ENCODE results near the gene DDX47.
"Not testable (repeated sequence)": the region's sequence is repeated elsewhere in the genome, so short reads cannot be mapped to it uniquely, and the experiment has no call there.

DDX47 gene

GRCh38 chr12:12798480-12798879, 14.7 kb upstream of the DDX47 start:
- no peak for DNase-seq

DNA sequence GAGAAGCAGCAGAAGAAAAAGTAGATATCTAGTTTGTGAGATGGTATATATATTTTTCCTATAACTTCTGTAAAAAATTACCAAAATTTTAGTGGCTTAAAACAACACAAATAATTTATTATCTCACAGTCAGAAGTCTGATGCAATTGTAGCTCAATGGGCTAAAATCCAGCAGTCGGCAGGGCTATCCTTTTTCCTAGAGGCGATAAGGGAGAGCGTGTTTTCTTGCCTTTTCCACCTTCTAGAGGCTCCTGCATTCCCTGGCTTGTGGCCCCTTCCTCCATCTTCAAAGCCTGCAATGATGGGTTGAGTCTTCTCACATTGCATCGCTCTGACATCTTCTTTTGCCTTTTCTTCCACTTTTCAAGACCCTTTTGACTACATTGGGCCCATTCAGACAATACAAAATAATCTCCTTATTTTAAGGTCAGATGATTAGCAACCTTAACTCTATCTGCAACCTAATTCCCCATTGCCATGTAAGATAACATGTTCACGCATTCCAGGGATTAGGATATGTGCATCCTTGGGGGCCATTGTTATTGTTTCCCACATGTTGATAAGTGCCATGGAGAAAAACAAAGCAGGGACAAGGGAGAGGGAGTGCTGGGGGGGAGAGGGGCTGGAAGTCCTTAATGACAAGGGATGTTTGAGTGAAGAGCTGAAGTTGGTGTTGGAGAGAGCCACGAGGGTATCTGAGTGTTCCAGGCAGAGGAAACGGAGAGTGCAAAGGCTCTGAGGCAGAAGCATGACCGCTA, 13.8 kb upstream of the DDX47 start:
- no peak for DNase-seq

- DNase-seq, result no peak
These were observed 12.6 kb upstream of the DDX47 start for GRCh38 chr12:12800406-12801180.

DNA sequence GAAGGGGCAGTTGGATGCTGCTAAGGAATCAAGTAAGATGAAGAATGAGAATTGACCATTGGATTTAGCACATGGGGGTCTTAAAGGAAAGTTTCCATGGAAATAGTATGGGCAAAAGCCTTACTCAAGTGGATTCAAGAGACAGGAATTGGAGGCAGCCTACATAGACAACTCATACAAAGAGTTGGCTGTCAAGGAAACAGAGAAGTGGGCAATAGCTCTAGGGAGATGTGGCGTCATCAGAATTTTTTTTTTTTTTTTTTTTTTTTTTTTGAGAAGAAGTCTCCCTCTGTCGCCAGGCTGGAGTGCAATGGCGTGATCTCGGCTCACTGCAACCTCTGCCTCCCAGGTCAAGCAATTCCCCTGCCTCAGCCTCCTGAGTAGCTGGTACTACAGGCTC, 11.5 kb upstream of the DDX47 start:
- not testable (repeated sequence) for DNase-seq

DNA sequence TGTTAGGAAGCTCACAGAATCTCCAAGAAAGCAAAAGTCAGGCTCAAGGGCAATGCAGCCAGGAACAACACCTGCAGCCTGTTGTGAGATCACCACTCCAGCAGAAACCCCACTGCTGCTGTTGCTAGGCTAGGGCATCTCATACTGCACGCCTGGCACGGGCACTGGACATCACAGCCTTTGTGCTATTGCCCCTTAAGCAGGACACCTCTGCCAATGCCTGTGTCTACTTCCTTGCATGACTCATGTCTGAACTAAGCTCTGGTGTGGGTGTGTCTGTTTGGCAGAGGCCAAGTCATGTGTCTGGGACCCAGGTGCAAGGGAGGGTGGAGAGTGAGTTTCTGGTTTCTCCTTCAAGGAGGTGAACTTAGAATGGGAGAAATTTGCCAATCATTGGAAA, 10.0 kb upstream of the DDX47 start:
- DNase-seq, result peak; percentile 87

DNA sequence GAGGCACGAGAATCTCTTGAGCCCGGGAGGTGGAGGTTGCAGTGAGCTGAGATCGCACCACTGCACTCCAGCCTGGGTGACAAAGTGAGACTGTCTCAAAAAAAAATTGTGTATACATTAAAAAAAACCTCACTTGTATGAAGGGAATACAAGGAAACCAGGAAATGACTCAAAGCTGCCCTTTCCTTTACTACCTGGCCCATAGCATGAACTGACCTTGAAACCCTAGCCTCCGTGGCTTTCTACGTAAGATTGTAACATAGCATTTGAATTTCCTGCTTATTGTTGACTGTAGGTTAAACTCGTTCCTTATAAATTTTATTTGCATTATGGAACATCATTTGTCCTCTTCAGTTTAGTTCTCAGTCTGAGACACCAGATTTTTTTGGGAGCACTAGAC, 9.1 kb upstream of the DDX47 start:
- DNase-seq, result peak; percentile 4

DNA sequence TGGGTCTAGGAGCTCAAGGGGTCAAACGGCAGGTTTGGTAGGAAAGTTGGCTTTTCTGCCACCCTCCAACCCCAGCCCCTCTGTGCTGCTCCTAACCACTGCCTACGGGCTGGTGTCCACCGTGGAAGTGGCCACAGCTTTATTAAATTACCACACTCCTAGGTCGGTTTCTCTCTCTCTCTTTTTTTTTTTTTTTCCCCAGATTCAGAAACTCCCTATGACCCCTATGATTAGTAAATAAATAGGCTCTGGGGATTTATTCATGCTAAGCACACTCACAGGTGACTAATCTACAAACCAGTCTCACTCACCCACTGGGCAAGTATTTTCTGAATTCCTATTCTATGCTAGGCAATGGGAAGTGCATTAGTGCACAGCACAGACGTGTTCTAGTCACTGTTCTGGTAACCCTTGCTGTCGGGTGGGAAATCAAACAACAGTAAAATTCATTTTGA, 8.7 kb upstream of the DDX47 start:
- no peak for DNase-seq

DNA sequence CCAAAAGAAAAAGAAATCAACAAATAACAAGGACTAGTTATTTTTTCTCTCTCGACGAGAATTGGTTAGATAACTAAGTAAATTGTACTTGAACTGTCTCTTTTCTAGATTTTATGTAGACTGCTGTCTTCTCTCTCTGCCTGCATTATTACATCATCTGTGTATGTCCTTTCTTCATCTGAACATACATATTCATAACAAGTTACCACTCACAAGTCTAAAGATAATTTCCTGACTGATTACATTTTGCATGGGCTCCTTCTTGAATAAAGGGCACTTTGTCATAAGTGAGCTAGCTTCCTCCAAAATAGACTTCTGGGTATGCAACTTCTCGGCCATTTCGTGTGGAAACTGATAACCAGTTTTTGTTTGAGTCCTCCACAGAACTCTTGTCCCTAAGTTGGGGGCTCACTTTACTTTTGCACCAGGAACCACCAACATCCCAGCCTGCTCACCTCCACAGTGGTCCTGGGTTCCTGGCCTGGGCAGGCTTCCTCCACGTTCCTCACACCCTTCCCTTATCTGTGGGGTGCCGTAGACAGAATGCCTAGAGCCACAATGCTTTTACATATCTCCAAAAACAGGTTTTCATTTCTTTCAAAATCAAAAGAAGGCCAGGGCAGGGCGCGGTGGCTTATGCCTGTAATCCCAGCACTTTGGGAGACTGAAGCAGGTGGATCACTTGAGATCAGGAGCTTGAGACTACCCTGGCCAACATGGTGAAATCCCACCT, 6.2 kb upstream of the DDX47 start:
- DNase-seq, result no peak

GRCh38 chr12:12807517-12807903, 5.6 kb upstream of the DDX47 start:
- DNase-seq, result not testable (repeated sequence)

DNA sequence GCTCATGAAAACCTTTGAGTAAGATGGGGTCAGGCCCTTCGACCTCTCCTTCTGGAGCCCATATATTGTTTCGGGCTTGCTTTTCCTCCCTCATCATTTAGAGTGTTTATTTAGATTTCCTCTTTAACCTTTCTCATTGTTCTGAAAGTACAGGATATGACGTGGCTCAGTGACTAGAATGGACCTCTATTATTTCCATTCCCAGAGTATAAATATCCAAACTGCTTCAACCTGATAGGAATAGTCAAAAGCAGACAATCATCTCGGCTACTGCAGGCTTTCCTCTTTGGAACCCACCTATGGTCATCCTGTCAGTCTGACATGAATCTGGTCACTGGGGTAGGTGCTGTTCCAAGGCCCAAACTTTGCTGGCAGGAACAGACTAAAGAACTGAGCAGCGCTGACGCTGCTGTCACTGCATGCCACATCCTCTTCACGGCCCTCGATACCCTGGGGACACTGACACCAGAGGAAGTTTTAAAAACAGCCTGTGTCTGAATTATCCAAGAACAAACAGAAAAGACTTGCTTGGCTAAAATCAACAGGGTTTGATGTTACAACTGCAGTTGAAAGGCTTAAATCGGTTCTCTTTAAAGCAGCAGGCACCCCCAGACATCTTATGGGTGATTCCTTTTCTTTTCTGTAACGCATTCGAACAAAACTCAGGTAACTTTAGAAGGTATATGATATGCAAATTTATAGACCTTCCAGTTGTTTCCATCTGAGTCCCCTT, 5.0 kb upstream of the DDX47 start:
- DNase-seq, result peak; percentile 67

GRCh38 chr12:12810553-12811021, 2.6 kb upstream of the DDX47 start:
- peak; percentile 50 for DNase-seq

GRCh38 chr12:12811343-12811742, 1.8 kb upstream of the DDX47 start:
- DNase-seq, result no peak

DNA sequence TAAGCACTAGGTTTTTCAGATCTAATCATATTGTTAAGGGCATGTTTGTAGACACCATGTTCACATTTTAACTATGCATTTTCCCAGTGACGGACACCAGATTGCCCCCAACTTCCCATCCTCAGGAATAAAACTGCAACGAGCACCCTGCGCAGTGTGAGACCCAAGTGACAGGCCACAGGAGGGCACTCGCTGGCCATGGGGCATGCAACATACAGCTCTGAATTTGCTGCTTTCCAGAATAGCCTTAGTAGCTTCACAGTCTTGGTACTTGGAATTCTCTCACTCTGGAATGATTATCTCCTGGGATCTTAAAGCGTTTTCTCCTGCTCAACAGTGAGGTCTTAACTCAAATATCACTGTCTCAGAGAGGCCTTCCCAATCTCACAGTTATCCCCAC, 972 bp upstream of the DDX47 start:
- DNase-seq, result no peak

DNA sequence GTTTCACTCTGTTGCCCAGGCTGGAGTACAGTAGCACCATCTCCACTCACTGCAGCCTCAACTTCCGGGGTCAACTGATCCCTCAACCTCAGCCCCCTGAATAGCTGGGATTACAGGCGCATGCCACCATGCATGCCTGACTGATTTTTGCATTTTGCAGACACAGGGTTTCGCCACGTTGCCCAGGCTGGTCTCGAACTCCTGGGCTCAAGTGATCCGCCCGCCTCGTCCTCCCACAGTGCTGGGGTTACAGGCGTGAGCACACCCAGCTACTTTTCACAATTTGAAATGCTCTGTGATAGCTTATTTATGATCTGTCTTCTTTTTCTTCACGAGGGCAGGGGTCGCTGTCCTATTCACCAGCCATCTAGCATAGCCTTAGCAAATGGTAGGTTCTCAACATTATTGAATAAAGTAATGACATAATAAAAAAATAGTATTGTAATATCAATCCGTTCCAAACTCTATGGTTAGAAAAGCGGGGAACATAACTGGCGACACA, 477 bp upstream of the DDX47 start:
- no peak for DNase-seq

GRCh38 chr12:12817616-12818015, 4.5 kb downstream of the DDX47 start:
- DNase-seq, result no peak

DNA sequence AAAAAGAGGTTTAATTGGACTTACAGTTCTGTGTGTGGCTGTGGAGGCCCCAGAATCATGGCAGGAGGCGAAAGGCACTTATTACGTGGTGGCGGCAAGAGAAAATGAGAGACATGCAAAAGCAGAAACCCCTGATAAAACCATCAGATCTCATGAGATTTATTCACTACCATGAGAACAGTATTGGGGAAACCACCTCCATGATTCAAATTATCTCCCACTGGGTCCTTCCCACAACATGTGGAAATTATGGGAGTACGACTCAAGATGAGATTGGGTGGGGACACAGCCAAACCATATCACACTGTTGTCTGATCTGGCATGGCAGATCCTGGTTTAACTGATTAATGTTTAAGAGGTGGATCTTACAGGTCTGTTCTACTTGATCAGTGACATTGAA, 5.6 kb downstream of the DDX47 start:
- DNase-seq, result no peak

DNA sequence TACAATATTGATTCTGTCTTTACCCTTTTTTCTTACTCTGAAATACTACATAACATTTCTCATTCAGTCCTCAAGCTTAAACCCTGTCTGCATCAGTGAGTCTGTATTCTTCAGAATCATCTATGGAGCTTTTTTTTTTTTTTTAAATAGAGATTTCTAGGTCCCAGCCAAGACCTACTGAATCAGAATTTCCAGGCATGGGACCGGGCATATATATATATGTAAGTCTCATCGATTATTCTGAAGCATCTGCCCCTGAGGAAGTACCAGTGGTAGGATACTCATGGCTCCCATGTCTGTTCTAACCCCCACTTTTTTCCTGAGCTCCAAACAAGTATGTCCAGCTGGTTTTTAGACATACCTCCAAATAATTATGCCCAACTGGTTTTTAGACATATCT, 6.1 kb downstream of the DDX47 start:
- DNase-seq, result no peak

GRCh38 chr12:12819752-12820311, 6.7 kb downstream of the DDX47 start:
- DNase-seq, result no peak

DNA sequence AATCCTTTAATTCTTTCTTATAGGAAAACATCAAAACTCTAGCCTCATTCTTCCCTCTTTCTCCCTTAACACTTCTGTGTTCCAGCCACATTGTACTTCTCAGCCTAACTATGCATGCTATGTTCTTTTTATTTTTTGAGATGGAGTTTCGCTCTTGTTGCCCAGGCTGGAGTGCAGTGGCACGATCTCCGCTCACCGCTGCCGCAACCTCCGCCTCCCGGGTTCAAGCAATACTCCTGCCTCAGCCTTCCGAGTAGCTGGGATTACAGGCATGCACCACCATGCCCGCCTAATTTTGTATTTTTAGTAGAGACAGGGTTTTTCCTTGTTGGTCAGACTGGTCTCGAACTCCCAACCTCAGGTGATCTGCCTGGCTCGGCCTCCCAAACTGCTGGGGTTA, 7.2 kb downstream of the DDX47 start:
- not testable (repeated sequence) for DNase-seq

- DNase-seq, result no peak
These were observed 8.8 kb downstream of the DDX47 start for GRCh38 chr12:12821975-12822374.

DNA sequence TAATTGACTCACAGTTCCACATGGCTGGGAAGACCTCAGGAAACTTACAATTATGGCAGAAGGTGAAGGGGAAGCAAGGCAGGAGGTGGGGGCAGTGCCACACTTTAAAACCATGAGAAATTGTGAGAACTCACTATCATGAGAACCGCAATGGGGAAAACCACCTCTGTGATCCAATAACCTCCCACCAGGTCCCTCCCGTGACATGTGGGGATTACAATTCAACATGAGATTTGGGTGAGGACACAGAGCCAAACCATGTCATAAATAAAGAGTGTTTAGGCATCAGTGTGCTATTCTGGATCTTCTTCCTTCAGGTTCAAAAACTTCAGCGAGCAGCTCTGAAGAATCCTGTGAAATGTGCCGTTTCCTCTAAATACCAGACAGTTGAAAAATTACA, 9.7 kb downstream of the DDX47 start:
- DNase-seq, result no peak

- no peak for DNase-seq
These were observed 10.2 kb downstream of the DDX47 start for GRCh38 chr12:12823300-12823699.
